Measurements from ENCODE around the gene CCDC85C.

CCDC85C gene

DNA sequence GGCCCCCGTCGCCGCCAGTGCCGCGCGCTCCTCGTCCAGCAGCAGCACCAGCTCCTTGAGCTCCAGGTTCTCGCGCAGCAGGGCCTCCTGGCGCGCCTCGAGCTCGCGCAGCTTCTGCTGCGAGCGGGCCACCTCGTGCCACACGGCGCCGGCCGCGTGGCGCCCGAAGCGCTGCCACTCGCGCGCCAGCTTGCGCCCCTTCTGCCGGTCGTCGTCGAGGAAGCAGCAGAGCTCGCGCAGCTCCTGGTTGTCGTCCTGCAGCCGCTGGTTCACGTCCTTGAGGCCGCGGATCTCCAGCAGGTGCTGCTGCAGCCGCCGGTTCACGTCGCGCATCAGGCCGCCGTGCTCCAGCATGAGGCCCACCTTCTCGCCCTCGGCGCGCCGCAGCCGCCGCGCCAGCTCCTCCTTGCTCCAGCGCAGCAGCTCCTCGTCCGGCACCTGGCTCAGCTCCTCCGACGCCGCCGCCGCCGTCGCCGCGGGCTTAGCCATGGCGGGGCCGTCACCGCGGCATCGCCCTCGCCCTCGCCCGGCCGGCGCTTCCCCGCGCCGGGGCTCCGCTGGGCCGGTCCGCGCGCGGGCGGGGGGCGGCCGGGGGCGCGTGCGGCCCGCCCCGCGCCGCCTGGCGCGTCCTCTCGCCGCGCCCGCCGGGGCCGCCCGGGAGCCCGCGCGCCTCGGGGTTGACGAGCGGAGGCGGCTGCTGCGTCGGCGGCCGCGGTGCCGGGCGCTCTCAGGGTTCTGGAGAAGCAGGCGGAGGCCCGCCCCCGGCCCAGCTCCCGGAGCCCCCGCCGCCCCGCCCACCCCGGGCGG, at the start of gene CCDC85C:
Gene CCDC85C (minus strand): TSS at position 737 of the 807 bp plus-strand sequence. CDS start 248 bp downstream, at position 489.
- TF ChIP-seq, protein P1, sequence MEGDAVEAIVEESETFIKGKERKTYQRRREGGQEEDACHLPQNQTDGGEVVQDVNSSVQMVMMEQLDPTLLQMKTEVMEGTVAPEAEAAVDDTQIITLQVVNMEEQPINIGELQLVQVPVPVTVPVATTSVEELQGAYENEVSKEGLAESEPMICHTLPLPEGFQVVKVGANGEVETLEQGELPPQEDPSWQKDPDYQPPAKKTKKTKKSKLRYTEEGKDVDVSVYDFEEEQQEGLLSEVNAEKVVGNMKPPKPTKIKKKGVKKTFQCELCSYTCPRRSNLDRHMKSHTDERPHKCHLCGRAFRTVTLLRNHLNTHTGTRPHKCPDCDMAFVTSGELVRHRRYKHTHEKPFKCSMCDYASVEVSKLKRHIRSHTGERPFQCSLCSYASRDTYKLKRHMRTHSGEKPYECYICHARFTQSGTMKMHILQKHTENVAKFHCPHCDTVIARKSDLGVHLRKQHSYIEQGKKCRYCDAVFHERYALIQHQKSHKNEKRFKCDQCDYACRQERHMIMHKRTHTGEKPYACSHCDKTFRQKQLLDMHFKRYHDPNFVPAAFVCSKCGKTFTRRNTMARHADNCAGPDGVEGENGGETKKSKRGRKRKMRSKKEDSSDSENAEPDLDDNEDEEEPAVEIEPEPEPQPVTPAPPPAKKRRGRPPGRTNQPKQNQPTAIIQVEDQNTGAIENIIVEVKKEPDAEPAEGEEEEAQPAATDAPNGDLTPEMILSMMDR (IDR thresholded peaks at IDR 0.05; ENCODE audit: control insufficient read depth, insufficient read depth, low read depth, low read length, missing control alignments): no peak
- H3K4me3 ChIP-seq (ENCODE audit: control insufficient read depth, low read depth, low read length): peak within 1 kb of the TSS; percentile 91
- DNase-seq (ENCODE audit: low read depth): no peak

- TF ChIP-seq, protein P1 (IDR thresholded peaks at IDR 0.05; ENCODE audit: control insufficient read depth, insufficient read depth, low read depth, low read length, missing control alignments): no peak
- H3K4me3 ChIP-seq (ENCODE audit: control insufficient read depth, low read depth, low read length): no peak overlapping the region
- DNase-seq (ENCODE audit: low read depth): no peak
These were observed 48.1 kb upstream of the CCDC85C start for GRCh38 chr14:99651953-99652746.

- no peak overlapping the region for H3K4me3 ChIP-seq (ENCODE audit: control insufficient read depth, low read depth, low read length)
- no peak for DNase-seq (ENCODE audit: low read depth)
- TF ChIP-seq, protein P1 (IDR thresholded peaks at IDR 0.05; ENCODE audit: control insufficient read depth, insufficient read depth, low read depth, low read length, missing control alignments): no peak
These were observed 46.2 kb upstream of the CCDC85C start for GRCh38 chr14:99650189-99650588.

DNA sequence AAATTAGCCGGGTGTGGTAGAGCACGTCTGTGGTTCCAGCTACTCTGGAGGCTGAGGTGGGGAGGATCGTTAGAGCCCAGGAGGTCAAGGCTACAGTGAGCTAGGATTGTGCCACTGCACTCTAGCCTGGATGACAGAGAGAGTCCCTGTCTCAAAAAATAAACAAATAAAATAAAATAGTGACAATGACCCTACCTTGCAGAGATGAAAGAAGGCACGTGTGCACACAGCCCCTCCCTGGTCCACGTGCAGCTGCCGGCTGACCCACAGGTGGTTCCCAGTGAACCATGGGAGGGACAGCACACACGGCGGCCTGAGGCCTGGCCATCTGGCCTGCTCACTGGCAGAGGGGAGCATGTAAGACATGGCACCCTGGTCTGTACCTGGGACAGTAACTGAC, 45.6 kb upstream of the CCDC85C start:
- TF ChIP-seq, protein P1 (IDR thresholded peaks at IDR 0.05; ENCODE audit: control insufficient read depth, insufficient read depth, low read depth, low read length, missing control alignments): no peak
- no peak overlapping the region for H3K4me3 ChIP-seq (ENCODE audit: control insufficient read depth, low read depth, low read length)
- no peak for DNase-seq (ENCODE audit: low read depth)

DNA sequence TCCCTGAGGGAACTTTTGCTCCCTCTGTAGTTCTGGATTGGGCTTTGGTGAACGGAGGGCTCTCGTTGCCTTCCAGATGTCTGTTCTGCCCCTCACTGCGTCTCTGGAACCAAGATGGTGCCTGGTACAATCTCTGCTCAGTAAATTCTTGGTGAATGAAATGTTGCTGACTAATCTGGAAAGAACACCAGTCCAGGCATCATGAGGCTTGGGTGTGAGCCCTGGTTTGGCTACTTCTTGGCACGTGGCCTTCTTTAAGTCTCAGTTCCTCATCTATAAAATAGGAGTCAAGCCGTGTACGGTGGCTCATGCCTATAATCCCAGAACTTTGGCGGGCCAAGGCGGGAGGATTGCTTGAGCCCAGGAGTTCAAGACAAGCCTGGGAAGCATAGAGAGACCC, 45.2 kb upstream of the CCDC85C start:
- no peak overlapping the region for H3K4me3 ChIP-seq (ENCODE audit: control insufficient read depth, low read depth, low read length)
- TF ChIP-seq, protein P1 (IDR thresholded peaks at IDR 0.05; ENCODE audit: control insufficient read depth, insufficient read depth, low read depth, low read length, missing control alignments): no peak
- DNase-seq (ENCODE audit: low read depth): no peak

DNA sequence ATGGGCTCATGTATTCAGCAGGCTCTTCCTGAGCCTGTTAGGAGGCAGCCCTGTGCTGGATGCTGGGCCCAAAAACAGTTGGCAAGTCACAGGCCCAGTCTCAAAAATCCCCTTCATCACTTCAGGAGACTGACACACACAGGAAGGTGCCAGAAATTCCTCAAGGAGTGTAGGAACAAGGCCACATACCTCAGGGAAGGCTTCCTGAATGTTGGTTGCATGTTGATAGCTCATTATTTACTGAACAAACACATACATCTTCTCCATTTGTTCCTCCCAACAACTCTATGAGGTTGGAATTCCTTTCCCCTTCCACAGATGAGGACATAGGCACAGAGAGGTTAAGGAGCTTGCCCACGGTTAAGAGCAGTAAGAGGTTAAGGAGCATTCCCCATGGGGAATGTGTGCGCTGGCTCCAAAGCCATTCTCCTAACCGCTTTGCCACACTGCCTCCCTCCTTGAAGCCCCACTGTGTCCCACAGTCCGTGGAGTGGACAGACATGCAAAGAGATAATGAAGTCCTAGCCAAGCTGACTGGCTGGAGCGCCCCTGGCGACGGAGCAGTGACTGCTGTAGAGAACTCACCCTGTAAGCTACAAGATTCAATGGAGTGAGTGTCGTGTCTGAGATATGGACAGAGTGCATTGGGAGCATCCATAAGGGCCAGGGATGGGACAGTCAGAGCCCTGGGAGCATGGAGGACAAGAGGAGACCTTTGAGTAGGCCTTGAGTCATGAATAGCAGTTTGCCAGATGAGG, 44.2 kb upstream of the CCDC85C start:
- DNase-seq (ENCODE audit: low read depth): no peak
- H3K4me3 ChIP-seq (ENCODE audit: control insufficient read depth, low read depth, low read length): no peak overlapping the region
- TF ChIP-seq, protein P1 (IDR thresholded peaks at IDR 0.05; ENCODE audit: control insufficient read depth, insufficient read depth, low read depth, low read length, missing control alignments): no peak
